PC-3 (cell line): ENCODE measurements around the gene CORO1C. TPM values are rescaled to one million over a fixed set of nuclear protein-coding genes. Genes with fewer than 3 reads are reported as not detected.
"Not testable (repeated sequence)": the region's sequence is repeated elsewhere in the genome, so short reads cannot be mapped to it uniquely, and the experiment has no call there.

Experiments used
- ATAC-seq: fragments of 200-7000 bp; cut with Tn5 transposase; 2 replicates; pipeline ENCODE4 v1.9.1; 2020; ENCODE audit warnings: mild to moderate bottlenecking, moderate library complexity
- BruUV-seq: library from RNA; stranded (reverse); fragments of 400-500 nt; replicated peaks from 2 replicates; lab custom pipeline; 2021; lab: Mats Ljungman, UMichigan
- CTCF ChIA-PET: fragments of 300-600 bp; sonication (Branson Sonifier 250); formaldehyde crosslinking; loops from one replicate; lab custom pipeline; 2022; ENCODE audit warnings: antibody characterized with exemption; lab: Charles Lee
- POLR2A ChIA-PET: fragments of 300-600 bp; sonication (Branson Sonifier 250); formaldehyde crosslinking; loops from one replicate; lab custom pipeline; 2022; ENCODE audit warnings: antibody characterized with exemption; ENCODE audit not compliant: unreplicated experiment; lab: Charles Lee
- DNase-seq: peaks from one replicate; pipeline ENCODE4 v3.0.0-alpha.2; 2015
- H2AFZ ChIP-seq: fragments of 300-600 bp; sonication (generic); 2 replicates; pipeline ENCODE4 v1.6.0; 2016; ENCODE audit warnings: antibody characterized with exemption, low read length
- H3F3A ChIP-seq: fragments of 300-600 bp; sonication (generic); one replicate; pipeline ENCODE4 v1.6.0; 2017; ENCODE audit warnings: antibody characterized with exemption, low read length, control low read depth, mild to moderate bottlenecking; ENCODE audit not compliant: unreplicated experiment
- H3K27ac ChIP-seq: fragments of 300-600 bp; sonication (generic); 2 replicates; pipeline ENCODE4 v1.5.1; 2016; ENCODE audit warnings: mild to moderate bottlenecking, low read length
- H3K27me3 ChIP-seq: fragments of 300-600 bp; sonication (generic); 2 replicates; pipeline ENCODE4 v1.6.1; 2016; ENCODE audit warnings: low read length, mixed read lengths
- H3K36me3 ChIP-seq: fragments of 300-600 bp; sonication (generic); 2 replicates; pipeline ENCODE4 v1.6.1; 2016; ENCODE audit warnings: low read depth, mixed run types, low read length, mixed read lengths
- H3K4me1 ChIP-seq: fragments of 300-600 bp; sonication (generic); 2 replicates; pipeline ENCODE4 v1.5.1; 2016; ENCODE audit warnings: low read length; ENCODE audit not compliant: insufficient read depth
- H3K4me2 ChIP-seq: fragments of 300-600 bp; sonication (generic); 2 replicates; pipeline ENCODE4 v1.6.0; 2016; ENCODE audit warnings: low read length
- H3K4me3 ChIP-seq: fragments of 300-600 bp; sonication (generic); 2 replicates; pipeline ENCODE4 v1.5.1; 2016; ENCODE audit warnings: mild to moderate bottlenecking, low read length, mixed read lengths
- H3K79me2 ChIP-seq: fragments of 300-600 bp; sonication (generic); 2 replicates; pipeline ENCODE4 v1.6.1; 2017; ENCODE audit warnings: low read length, mixed read lengths
- H3K9ac ChIP-seq: fragments of 300-600 bp; sonication (generic); 2 replicates; pipeline ENCODE4 v1.6.0; 2016; ENCODE audit warnings: mild to moderate bottlenecking, low read length
- H3K9me2 ChIP-seq: fragments of 300-600 bp; sonication (generic); replicated peaks from 2 replicates; pipeline ENCODE4 v1.6.1; 2016; ENCODE audit warnings: mixed run types, low read length, mixed read lengths
- H3K9me3 ChIP-seq: fragments of 300-600 bp; sonication (generic); 2 replicates; pipeline ENCODE4 v1.6.1; 2016; ENCODE audit warnings: low read length, mixed read lengths
- H4K20me1 ChIP-seq: fragments of 300-600 bp; sonication (generic); 2 replicates; pipeline ENCODE4 v1.6.1; 2016; ENCODE audit warnings: low read length, mixed read lengths
- EZH2 ChIP-seq: fragments of 300-600 bp; sonication (generic); IDR thresholded peaks from one replicate; pipeline ENCODE4 v1.6.1; 2017; ENCODE audit warnings: antibody characterized with exemption, mild to moderate bottlenecking, low read length; ENCODE audit not compliant: unreplicated experiment
- EZH2phosphoT487 ChIP-seq: fragments of 300-600 bp; sonication (generic); IDR thresholded peaks from 2 replicates; pipeline ENCODE4 v1.6.1; 2018; ENCODE audit warnings: mild to moderate bottlenecking, antibody characterized with exemption, low read length, borderline replicate concordance
- intact Hi-C: fragments of 100-400 bp; cut with micrococcal nuclease; formaldehyde crosslinking; loops from 2 replicates; pipeline ENCODE4 v1.9.0; 2023
- total RNA-seq: library from RNA; depleted of rRNA; stranded (reverse); fragments of >200 nt; gene quantifications from 2 replicates; pipeline ENCODE4 v1.2.3, GENCODE V29; 2014
- TF ChIP-seq, protein P1 (sequence below): fragments of 300-600 bp; sonication (generic); conservative IDR thresholded peaks from 2 replicates; pipeline ENCODE4 v1.5.1; 2017; ENCODE audit warnings: antibody characterized with exemption, low read depth, mild to moderate bottlenecking, low read length

The CORO1C gene
- total RNA-seq, 1 experiment from 2014 or later = 179 TPM

DNA sequence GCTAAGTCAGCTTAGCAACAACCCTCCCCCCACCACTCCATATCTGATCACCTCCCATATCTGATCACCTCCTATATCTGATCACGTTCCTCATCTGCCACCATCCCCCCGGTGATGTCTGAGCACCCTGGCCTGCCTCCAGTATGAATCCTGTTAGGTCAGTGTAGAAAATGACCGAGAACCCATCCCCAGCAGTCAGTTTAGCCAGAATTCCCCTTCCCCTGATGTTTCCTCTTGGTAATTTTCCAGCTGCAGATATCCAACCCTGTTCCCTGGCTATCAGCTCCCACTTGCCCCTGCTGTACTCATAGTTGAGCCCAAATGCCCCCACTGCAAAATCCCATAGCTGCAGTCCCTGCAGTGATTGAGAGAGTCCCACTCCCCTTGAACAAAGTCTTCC lies 110.2 kb downstream of the CORO1C start:
- ChIA-PET POLR2A (no interaction called here), CTCF (no interaction called here)
- Histone ChIP-seq H4K20me1 (no peaks in the 10 kb centered on the region), H2AFZ (no peak overlapping the region), H3K9me3 (no peaks in the 10 kb centered on the region), H3K9ac (no peak overlapping the region), H3K4me3 (no peak overlapping the region), H3K9me2 (no peaks in the 10 kb centered on the region), H3K27me3 (no peaks in the 10 kb centered on the region), H3K36me3 (no peaks in the 10 kb centered on the region), H3F3A (no peaks in the 10 kb centered on the region), H3K4me1 (peaks cover 11% of the 10 kb centered on the region), H3K4me2 (no peak overlapping the region), H3K27ac (no peak overlapping the region), H3K79me2 (no peaks in the 10 kb centered on the region)
- ATAC-seq (no peak), DNase-seq (no peak)
- BruUV-seq = no TSS peak
- TF ChIP-seq, protein P1, sequence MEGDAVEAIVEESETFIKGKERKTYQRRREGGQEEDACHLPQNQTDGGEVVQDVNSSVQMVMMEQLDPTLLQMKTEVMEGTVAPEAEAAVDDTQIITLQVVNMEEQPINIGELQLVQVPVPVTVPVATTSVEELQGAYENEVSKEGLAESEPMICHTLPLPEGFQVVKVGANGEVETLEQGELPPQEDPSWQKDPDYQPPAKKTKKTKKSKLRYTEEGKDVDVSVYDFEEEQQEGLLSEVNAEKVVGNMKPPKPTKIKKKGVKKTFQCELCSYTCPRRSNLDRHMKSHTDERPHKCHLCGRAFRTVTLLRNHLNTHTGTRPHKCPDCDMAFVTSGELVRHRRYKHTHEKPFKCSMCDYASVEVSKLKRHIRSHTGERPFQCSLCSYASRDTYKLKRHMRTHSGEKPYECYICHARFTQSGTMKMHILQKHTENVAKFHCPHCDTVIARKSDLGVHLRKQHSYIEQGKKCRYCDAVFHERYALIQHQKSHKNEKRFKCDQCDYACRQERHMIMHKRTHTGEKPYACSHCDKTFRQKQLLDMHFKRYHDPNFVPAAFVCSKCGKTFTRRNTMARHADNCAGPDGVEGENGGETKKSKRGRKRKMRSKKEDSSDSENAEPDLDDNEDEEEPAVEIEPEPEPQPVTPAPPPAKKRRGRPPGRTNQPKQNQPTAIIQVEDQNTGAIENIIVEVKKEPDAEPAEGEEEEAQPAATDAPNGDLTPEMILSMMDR = no peak
- no peak for TF ChIP-seq EZH2phosphoT487
- no peak for TF ChIP-seq EZH2
- intact Hi-C loops = no loop called here

GRCh38 chr12:108620236-108620879 lies 111.0 kb downstream of the CORO1C start:
- Histone ChIP-seq H3K9ac (no peak overlapping the region), H3K4me3 (no peak overlapping the region), H3K9me2 (no peaks in the 10 kb centered on the region), H2AFZ (no peak overlapping the region), H3K4me1 (peaks cover 11% of the 10 kb centered on the region), H3K79me2 (no peaks in the 10 kb centered on the region), H3K36me3 (no peaks in the 10 kb centered on the region), H3K9me3 (no peaks in the 10 kb centered on the region), H3K27me3 (no peaks in the 10 kb centered on the region), H3K27ac (no peak overlapping the region), H3K4me2 (no peak overlapping the region), H4K20me1 (no peaks in the 10 kb centered on the region), H3F3A (no peaks in the 10 kb centered on the region)
- intact Hi-C loops = no loop called here
- ATAC-seq (no peak), DNase-seq (no peak)
- no TSS peak for BruUV-seq
- ChIA-PET POLR2A (no interaction called here), CTCF (no interaction called here)
- TF ChIP-seq EZH2phosphoT487 = no peak

- no peak overlapping the region for H3K4me3 ChIP-seq
- ATAC-seq (no peak), DNase-seq (peak; percentile 41)
- H3K36me3 ChIP-seq = no peaks in the 10 kb centered on the region
- H4K20me1 ChIP-seq = no peaks in the 10 kb centered on the region
- no peaks in the 10 kb centered on the region for H3K9me3 ChIP-seq
- ChIA-PET CTCF (interaction anchor here (0.6 to 1.0 kb wide), 2 partner anchors 25 to 56 kb away, joined by 3 to 6 read pairs; no protein-coding TSS in a partner anchor), POLR2A (no interaction called here)
- no peak overlapping the region for H3K4me2 ChIP-seq
- H3K9ac ChIP-seq = no peak overlapping the region
- H3K4me1 ChIP-seq = peaks cover 11% of the 10 kb centered on the region
- intact Hi-C loops = loop anchor here (2.0 to 10.0 kb wide), 2 partner anchors 45 to 705 kb away; no protein-coding TSS in a partner anchor
- TF ChIP-seq EZH2 = no peak
- no peak for TF ChIP-seq EZH2phosphoT487
- TF ChIP-seq, protein P1 = no peak
- H3K79me2 ChIP-seq = no peaks in the 10 kb centered on the region
- BruUV-seq = no TSS peak
- H3K9me2 ChIP-seq = no peaks in the 10 kb centered on the region
- H3F3A ChIP-seq = no peaks in the 10 kb centered on the region
- H3K27ac ChIP-seq = no peak overlapping the region
- H2AFZ ChIP-seq = no peak overlapping the region
- no peaks in the 10 kb centered on the region for H3K27me3 ChIP-seq
These were observed 111.8 kb downstream of the CORO1C start for GRCh38 chr12:108619369-108620160.

DNA sequence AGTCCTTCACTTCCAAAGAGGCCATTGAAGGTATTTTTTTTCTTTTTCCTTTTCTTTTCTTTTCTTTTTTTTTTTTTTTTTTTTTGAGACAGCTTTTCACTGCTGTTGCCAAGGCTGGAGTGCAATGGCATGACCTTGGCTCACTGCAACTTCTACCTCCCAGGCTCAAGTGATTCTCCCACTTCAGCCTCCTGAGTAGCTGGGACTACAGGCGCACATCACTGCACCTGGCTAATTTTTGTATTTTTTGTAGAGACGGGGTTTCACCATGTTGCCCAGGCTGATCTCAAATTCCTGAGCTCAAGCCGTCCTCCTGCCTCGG lies 112.4 kb downstream of the CORO1C start:
- Histone ChIP-seq H2AFZ (0 out of 2 replicates have a peak overlapping the region, but pooled peaks have one; percentile 60), H3K4me1 (peaks cover 11% of the 10 kb centered on the region)
- H3K9me3 ChIP-seq, BruUV-seq, H3K79me2 ChIP-seq, ATAC-seq, POLR2A ChIA-PET, H3K27ac ChIP-seq, H3K27me3 ChIP-seq, H3K4me2 ChIP-seq, H3K9ac ChIP-seq, H3K36me3 ChIP-seq, H3K9me2 ChIP-seq, H4K20me1 ChIP-seq, DNase-seq, H3K4me3 ChIP-seq, H3F3A ChIP-seq: not testable (repeated sequence)
- CTCF ChIA-PET = interaction anchor here (0.6 to 1.5 kb wide), 4 partner anchors 24 to 769 kb away, joined by 3 to 7 read pairs (median 4); no protein-coding TSS in a partner anchor
- intact Hi-C loops = loop anchor here (1.0 to 10.0 kb wide), 5 partner anchors 46 to 704 kb away; no protein-coding TSS in a partner anchor
